Measurements from ENCODE around the gene PNLDC1.
"Not testable (repeated sequence)": the region's sequence is repeated elsewhere in the genome, so short reads cannot be mapped to it uniquely, and the experiment has no call there.

PNLDC1 gene

DNA sequence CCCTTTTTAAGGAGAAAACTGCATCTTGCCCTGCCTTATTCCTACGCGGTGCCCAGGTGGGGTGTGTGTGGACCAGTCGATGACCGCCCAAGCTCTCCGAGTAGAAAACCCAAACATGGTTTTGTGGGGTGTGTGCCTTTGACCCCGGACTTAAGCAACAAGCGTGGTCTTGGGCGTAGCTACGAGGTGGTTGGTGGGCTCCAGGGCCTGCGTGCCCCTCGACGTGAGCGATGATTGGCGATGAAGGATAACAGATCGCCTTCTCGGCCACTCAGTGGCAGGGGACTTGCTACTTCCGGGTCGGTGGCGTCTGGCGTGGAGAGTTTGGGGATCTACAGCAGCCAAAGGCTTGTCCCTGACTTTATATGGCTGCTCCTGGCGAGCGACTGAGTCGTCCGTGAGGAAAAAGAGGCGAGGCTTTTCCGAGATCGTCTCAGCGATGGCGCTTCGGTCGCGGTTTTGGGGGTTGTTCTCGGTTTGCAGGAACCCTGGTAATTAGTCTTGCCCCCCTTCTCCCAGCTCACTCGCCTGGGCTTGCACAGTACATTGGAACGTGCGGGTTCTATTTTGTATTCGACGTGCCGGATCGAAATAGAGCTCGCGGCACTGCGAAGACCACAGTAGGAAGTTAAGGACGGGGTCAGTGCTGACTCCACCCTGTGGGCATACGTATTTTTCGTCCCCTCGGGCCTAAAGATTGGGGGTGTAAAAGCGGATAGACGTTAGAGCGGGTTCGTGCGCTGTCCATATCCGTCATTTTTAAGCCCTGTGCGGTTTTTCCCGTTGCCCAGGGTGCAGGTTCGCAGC is 9.7 kb upstream of the PNLDC1 start, which contains the start of gene MRPL18:
TSS of gene MRPL18 (plus strand) at position 319 of the 807 bp plus-strand sequence. CDS start at position 440, 121 bp downstream.
- no peaks in the 10 kb centered on the region; the same call in 1 of the 2 replicates for H3K36me3 ChIP-seq (replicated peaks; ENCODE audit: insufficient read depth, low read length)

DNA sequence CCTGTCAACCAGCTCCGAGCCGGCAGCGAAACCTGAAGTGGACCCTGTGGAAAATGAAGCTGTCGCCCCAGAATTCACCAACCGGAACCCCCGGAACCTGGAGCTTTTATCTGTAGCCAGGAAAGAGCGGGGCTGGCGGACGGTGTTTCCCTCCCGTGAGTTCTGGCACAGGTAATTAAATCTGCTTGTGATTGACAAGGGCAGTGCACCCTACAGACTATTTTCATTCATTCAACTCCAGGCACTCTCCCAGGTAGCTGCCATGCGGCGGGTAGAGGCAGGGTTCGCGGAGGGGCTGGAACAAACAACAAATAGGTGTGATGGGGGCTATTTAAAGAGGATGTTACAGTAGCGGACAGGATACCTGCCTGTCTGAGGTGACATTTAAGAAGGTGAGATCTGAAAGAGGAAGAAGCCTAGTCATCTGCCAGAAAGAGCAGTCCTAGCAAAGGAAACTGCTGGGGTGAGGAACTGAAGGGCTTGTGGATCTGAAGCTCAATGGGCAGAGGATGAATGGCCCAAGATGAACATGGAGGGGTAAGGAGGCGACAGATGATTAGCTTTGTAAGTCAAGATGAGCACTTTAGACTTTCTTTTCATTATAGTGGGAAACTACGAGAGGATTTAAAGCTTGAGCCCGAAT is 9.0 kb upstream of the PNLDC1 start:
- Histone ChIP-seq H3K4me2 (ENCODE audit: low read depth, low read length) (peak overlapping the region; percentile 71), H3K9me3 (replicated peaks; ENCODE audit: insufficient read depth, low read length) (no peaks in the 10 kb centered on the region), H2AFZ (ENCODE audit: low read length) (no peak overlapping the region; the same call in 1 of the 2 replicates), H3K9ac (ENCODE audit: low read length) (peak overlapping the region; percentile 78), H3K79me2 (ENCODE audit: low read length) (peaks cover 72% of the 10 kb centered on the region), H3F3A (ENCODE audit: insufficient read depth, low read length) (peaks cover 9% of the 10 kb centered on the region; the same call in 1 of the 2 replicates), H4K20me1 (ENCODE audit: insufficient read depth, low read length) (no peaks in the 10 kb centered on the region), H3K4me3 (ENCODE audit: low read length) (peak overlapping the region; percentile 77), H3K27ac (ENCODE audit: low read length) (peak overlapping the region; percentile 72; the same call in 1 of the 2 replicates), H3K9me2 (replicated peaks; ENCODE audit: insufficient read depth, low read length) (no peaks in the 10 kb centered on the region), H3K4me1 (ENCODE audit: low read length) (0 out of 2 replicates have a peak, but pooled peaks cover 4% of the 10 kb centered on the region), H3K36me3 (replicated peaks; ENCODE audit: insufficient read depth, low read length) (no peaks in the 10 kb centered on the region; the same call in 1 of the 2 replicates), H3K27me3 (replicated peaks; ENCODE audit: insufficient read depth, low read length) (no peaks in the 10 kb centered on the region)
- TF ChIP-seq EZH2 (optimal IDR thresholded peaks at IDR 0.05; ENCODE audit: low read depth, low read length) = no peak
- TF ChIP-seq, protein P1, sequence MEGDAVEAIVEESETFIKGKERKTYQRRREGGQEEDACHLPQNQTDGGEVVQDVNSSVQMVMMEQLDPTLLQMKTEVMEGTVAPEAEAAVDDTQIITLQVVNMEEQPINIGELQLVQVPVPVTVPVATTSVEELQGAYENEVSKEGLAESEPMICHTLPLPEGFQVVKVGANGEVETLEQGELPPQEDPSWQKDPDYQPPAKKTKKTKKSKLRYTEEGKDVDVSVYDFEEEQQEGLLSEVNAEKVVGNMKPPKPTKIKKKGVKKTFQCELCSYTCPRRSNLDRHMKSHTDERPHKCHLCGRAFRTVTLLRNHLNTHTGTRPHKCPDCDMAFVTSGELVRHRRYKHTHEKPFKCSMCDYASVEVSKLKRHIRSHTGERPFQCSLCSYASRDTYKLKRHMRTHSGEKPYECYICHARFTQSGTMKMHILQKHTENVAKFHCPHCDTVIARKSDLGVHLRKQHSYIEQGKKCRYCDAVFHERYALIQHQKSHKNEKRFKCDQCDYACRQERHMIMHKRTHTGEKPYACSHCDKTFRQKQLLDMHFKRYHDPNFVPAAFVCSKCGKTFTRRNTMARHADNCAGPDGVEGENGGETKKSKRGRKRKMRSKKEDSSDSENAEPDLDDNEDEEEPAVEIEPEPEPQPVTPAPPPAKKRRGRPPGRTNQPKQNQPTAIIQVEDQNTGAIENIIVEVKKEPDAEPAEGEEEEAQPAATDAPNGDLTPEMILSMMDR (IDR thresholded peaks at IDR 0.05; ENCODE audit: low read length) = no peak
- no peak for TF ChIP-seq EZH2phosphoT487 (IDR thresholded peaks at IDR 0.05; ENCODE audit: low read length)
- no peak for DNase-seq

More for the DNA sequence above, 9.7 kb upstream of the PNLDC1 start, which contains the start of gene MRPL18:
- H4K20me1 ChIP-seq (ENCODE audit: insufficient read depth, low read length) = no peaks in the 10 kb centered on the region
- DNase-seq = peak; percentile 90
- peak within 1 kb of the TSS; percentile 71 for H3K4me2 ChIP-seq (ENCODE audit: low read depth, low read length)
- 0 out of 2 replicates have a peak, but pooled peaks cover 4% of the 10 kb centered on the region for H3K4me1 ChIP-seq (ENCODE audit: low read length)
- H3K9ac ChIP-seq (ENCODE audit: low read length) = peak within 1 kb of the TSS; percentile 78
- no peaks in the 10 kb centered on the region for H3K9me2 ChIP-seq (replicated peaks; ENCODE audit: insufficient read depth, low read length)
- H3K27me3 ChIP-seq (replicated peaks; ENCODE audit: insufficient read depth, low read length) = no peaks in the 10 kb centered on the region
- H3K27ac ChIP-seq (ENCODE audit: low read length) = peak within 1 kb of the TSS; percentile 72; the same call in 1 of the 2 replicates
- H3F3A ChIP-seq (ENCODE audit: insufficient read depth, low read length) = peaks cover 9% of the 10 kb centered on the region; the same call in 1 of the 2 replicates
- peak within 1 kb of the TSS; percentile 84 for H2AFZ ChIP-seq (ENCODE audit: low read length)
- H3K4me3 ChIP-seq (ENCODE audit: low read length) = peak within 1 kb of the TSS; percentile 77
- no peaks in the 10 kb centered on the region for H3K9me3 ChIP-seq (replicated peaks; ENCODE audit: insufficient read depth, low read length)
- TF ChIP-seq EZH2 (optimal IDR thresholded peaks at IDR 0.05; ENCODE audit: low read depth, low read length) = no peak
- TF ChIP-seq, protein P1 (IDR thresholded peaks at IDR 0.05; ENCODE audit: low read length) = no peak
- TF ChIP-seq EZH2phosphoT487 (IDR thresholded peaks at IDR 0.05; ENCODE audit: low read length) = no peak
- H3K79me2 ChIP-seq (ENCODE audit: low read length) = peaks cover 79% of the 10 kb centered on the region

DNA sequence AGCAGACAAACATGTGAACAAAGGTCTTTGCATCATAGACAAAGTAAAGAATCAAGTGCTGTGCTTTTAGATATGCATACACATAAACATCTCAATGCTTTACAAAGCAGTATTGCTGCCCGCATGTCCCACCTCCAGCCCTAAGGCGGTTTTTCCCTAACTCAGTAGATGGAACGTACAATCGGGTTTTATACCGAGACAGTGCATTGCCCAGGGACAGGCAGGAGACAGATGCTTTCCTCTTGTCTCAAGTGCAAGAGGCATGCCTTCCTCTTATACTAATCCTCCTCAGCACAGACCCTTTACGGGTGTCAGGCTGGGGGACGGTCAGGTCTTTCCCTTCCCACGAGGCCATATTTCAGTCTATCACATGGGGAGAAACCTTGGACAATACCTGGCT is 5.1 kb upstream of the PNLDC1 start:
- not testable (repeated sequence) for H3K4me1 ChIP-seq (ENCODE audit: low read length); H3K9me2 ChIP-seq (replicated peaks; ENCODE audit: insufficient read depth, low read length); H3K4me2 ChIP-seq (ENCODE audit: low read depth, low read length); H3K4me3 ChIP-seq (ENCODE audit: low read length); H4K20me1 ChIP-seq (ENCODE audit: insufficient read depth, low read length); DNase-seq; H2AFZ ChIP-seq (ENCODE audit: low read length); H3K9ac ChIP-seq (ENCODE audit: low read length); H3K27me3 ChIP-seq (replicated peaks; ENCODE audit: insufficient read depth, low read length); H3K36me3 ChIP-seq (replicated peaks; ENCODE audit: insufficient read depth, low read length); H3F3A ChIP-seq (ENCODE audit: insufficient read depth, low read length); H3K9me3 ChIP-seq (replicated peaks; ENCODE audit: insufficient read depth, low read length); H3K27ac ChIP-seq (ENCODE audit: low read length)
- H3K79me2 ChIP-seq (ENCODE audit: low read length) = peaks cover 38% of the 10 kb centered on the region

All from MM.1S (cell line).